Middle frontal gyrus (tissue), 1 donor: Measurements from ENCODE around the gene HTT.

Source experiments
- DNase-seq: peaks from one replicate; pipeline ENCODE4 v3.0.0-alpha.2; 2015; ENCODE audit warnings: low spot score; ENCODE audit errors: extremely low spot score

Gene HTT

DNA sequence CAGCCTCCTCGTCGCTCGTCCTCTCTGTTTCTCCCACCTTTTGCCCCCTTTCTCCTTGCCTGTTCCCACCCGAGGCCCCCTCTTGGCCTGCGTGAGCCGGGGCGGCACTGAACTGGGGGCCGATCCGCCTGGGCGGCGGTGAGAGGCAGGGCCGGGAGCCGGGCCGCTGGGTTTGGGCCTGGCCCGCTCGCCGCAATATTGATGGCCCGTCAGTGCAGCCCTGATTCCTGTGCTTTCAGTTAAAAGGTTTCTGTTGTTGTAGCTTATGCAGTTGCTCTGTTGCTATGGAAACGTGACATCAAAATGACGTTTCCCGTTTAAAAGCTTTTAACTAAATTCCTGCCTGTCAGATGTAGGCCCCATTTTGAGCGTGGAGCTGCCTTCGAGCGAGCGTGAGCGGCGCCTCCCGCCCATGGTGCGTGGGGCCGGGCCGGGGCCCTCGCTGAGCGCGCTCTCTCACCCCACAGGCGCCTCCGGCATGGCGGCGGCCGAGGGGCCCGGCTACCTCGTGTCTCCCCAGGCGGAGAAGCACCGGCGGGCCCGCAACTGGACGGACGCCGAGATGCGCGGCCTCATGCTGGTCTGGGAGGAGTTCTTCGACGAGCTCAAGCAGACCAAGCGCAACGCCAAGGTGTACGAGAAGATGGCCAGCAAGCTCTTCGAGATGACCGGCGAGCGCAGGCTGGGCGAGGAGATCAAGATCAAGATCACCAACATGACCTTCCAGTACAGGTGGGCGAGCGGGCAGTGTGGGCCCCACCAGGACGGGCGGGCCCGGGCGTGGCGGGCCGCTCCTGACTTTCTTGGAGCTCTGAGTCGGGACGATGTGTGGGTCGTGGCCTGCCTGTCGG is 174.6 kb downstream of the HTT start, which contains the start of gene MSANTD1:
Gene MSANTD1, plus strand, starts transcription at position 349 of the 851 bp plus-strand sequence. Its CDS starts 64 bp downstream, at position 413.
- no peak for DNase-seq

DNA sequence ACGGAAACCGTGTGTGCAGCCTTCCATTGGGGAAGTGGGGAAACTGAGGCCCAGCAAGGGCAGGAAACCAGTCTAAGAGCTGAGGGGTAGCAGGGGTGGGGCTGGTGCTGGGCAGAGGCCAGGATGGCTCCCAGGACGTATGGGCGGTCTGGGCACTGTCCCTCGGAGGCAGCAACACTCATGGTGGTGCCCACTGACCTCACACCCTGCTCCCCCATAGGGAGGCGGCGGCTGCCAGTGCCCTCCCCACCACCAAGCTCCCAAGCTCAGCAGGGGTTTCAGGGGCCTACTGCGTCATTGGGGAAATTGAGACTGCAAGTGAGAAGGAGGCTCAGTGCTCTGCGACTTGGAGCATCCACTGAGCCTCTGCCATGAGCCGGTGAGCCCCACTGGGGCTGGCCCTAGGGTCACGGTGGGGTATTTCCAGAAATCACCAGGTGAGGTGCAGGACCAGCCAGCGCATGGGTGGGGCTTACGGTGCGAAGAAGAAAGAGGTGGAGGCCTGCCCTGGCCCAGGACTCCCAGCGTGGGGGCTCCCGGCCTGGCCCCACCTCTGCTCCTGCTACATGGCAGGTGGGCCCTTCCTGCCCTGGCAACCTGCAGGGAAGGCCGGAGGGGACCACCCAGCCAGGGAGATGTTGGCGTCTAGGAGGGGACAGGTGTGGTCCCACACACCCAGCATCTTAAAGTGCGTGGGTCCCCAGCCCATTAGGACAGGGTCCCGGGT is 175.4 kb downstream of the HTT start:
- DNase-seq, result no peak

DNA sequence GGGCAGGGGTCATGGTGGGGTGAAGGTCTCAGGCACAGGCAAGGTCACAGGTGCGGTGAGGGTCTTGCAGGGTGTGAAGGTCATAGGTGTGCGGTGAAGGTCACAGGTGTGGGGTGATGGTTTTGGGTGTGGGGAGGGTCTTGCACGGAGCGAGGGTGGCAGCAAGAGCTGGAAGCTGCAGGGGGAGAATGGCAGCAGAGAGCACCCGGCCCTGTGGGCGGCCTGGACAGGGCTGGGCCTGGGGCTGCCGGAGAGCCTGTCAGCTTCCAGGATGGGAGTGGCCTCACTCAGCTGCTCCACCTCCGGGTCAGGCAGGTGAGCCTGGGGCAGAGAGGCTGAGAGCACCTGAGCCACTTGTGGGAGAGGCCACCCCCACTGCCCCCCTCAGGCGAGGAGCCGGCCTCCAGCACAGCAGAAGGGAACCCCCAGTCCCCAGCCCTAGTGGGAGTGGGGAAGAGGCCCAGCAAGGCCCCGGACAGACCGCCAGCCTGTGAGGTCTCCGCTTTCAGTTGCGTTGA is 176.0 kb downstream of the HTT start:
- DNase-seq, result no peak

- DNase-seq, result no peak
These were observed 176.6 kb downstream of the HTT start for GRCh38 chr4:3250956-3251690.

GRCh38 chr4:3251691-3252479 is 177.4 kb downstream of the HTT start:
- DNase-seq, result no peak

DNA sequence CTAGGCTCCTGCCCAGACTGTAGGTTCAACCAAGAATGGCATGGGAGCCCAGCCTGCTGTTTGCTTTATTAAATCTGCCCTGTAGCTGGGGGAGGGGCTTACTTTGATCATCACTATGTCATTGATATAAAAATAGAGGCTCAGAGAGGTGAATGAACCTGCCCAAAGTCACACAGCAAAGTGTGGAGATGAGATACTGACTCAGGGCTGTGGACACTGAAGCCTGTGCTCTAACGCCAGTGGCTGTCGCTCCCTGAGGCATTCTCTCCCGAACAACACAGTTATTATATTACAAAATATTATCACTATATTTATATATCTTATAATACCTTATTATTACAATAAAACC is 178.0 kb downstream of the HTT start:
- no peak for DNase-seq

GRCh38 chr4:3252831-3253641 is 178.6 kb downstream of the HTT start:
- no peak for DNase-seq

- DNase-seq, result no peak
These were observed 179.3 kb downstream of the HTT start for GRCh38 chr4:3253808-3254207.

DNA sequence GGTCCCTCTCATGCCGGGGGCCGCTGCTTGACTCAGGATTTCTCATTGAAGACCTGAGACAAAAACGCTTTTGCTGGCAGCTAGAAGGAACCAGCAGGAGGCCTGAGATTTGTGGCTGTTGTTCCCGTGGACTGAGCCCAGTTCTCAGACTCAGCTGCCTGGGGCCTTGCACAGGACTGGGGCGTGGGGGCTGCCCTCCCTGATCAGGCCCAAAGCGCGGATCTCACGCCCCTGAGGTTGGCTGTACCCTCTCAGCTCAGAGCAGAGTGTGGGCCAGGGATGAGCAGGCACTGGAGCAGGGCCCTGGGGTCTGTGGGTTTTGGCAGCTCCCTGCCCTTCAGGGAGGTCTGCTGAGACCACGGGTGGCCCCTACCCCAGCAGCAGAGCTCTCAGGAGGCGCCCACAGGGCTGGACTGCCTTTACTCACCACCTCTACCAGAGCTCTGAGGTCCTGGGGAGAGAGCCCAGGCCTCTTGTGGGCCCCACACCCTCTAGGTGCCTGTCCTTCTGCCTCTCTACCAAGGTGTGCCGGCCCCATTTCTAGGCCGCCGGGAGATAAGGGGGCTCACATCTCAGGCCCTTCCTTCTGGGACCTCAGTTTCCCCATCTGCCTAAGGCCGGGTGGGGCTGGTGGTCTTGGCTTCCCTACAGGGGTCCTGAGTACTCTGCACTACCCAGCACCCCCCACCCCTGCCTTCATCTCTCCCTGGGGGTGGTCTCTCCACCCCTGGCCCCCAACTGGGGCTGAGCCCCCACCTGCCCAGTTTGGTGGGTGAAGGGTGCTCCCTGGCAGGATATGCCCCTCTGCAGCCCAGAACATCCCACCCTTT is 180.0 kb downstream of the HTT start:
- DNase-seq, result no peak

GRCh38 chr4:3255611-3256186 is 181.2 kb downstream of the HTT start:
- DNase-seq, result no peak

DNA sequence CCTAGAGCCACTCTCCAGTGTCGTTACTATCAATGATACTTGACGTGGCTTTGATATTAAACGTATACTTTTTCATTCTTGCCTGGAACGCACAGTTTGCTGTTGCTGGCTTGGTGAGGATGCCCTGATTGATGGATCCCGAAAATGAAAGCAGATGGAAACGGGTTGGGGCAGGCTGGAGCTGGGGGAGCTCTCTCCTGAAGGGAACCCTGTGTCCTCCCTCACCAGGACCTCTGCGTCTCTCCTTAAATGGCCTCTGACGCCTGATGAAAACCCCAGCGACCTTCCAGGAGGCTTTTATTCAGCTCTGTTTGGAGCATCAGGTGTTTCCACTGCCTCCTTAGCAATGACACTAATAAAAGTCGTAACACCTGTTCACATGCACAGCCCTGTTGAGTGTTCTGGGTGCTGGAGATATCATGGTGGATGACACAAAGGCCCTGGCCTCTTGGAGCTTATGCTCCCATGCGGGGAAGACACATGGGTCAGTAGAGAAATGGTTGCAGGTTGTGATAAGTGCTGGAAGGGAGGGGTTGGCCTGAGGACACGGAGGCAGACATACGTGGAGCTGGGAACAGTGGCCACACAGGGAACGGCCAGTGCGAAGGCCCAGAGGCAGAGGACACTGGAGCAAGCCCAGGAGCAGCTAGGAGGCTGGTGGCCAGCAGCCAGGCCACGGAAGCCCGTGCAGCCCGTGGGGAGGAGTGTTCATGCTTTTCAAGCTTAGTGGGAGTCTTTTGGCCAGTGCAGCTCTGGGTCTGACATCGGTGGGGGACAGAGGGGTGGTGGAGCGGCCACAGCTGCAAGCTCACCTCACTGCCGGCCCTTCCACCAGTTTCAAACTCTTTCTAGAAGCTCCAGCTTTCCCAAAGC is 182.0 kb downstream of the HTT start:
- no peak for DNase-seq

GRCh38 chr4:3257103-3257555 is 182.6 kb downstream of the HTT start:
- DNase-seq, result no peak

GRCh38 chr4:3257556-3258482 is 183.3 kb downstream of the HTT start:
- no peak for DNase-seq

- no peak for DNase-seq
These were observed 187.1 kb downstream of the HTT start for GRCh38 chr4:3261411-3262207.

DNA sequence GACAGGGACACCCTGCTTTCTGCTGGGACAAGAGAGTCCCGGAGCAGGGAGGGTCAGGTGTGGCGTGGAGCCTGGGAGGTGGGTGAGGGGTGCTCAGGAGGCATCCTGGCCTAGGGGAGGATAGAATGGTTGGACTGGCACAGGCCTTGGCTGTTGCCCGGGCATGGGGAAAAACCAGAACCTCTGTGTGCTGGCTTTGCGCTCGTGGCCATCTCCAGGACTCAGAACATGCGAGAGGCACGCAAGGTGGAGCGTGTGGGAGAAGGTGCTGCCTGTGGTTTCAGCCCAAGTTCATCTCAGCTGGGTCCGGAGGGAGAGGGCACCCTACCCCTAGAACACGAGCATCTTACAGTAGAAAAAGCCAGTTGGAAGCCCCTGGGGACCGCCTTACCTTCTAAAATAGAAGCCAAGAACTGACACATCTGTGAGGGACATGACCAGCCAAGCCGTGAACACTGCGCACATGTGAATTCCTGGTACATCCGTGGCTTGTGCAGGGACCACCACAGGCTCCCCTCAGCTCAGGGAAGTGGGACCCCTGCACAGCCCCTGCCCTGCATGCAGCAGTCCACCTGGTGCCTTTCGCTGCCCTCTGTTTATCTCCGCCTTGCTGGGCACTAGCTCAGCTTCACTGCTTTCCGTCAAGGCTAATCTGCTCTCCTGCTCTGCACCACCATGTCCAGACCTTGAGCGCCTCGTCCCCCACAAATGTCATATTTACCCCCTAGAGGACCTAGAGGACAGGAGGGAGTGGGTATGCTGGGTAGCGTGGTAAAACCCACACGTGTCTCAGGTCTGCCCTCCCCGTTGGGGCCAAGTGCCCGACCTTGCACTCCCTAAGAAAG is 187.9 kb downstream of the HTT start:
- no peak for DNase-seq
